ENCODE data around the gene NR1I2.

GRCh38 chr3:119776304-119776703 lies 5.6 kb upstream of the NR1I2 start:
- TF ChIP-seq, protein P1, sequence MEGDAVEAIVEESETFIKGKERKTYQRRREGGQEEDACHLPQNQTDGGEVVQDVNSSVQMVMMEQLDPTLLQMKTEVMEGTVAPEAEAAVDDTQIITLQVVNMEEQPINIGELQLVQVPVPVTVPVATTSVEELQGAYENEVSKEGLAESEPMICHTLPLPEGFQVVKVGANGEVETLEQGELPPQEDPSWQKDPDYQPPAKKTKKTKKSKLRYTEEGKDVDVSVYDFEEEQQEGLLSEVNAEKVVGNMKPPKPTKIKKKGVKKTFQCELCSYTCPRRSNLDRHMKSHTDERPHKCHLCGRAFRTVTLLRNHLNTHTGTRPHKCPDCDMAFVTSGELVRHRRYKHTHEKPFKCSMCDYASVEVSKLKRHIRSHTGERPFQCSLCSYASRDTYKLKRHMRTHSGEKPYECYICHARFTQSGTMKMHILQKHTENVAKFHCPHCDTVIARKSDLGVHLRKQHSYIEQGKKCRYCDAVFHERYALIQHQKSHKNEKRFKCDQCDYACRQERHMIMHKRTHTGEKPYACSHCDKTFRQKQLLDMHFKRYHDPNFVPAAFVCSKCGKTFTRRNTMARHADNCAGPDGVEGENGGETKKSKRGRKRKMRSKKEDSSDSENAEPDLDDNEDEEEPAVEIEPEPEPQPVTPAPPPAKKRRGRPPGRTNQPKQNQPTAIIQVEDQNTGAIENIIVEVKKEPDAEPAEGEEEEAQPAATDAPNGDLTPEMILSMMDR (IDR thresholded peaks at IDR 0.05) = no peak
- TF ChIP-seq POLR2A (IDR thresholded peaks at IDR 0.05) = no peak

Measured in adrenal gland (tissue), 5 donors.